Adrenal gland (tissue), 12 donors: ENCODE results near the gene MBNL1. TPM values are rescaled to one million over a fixed set of nuclear protein-coding genes. Genes with fewer than 3 reads are reported as not detected.
A peak's percentile ranks its signal among the peaks of the same experiment; 100 is the strongest.
"Not testable (repeated sequence)": the region's sequence is repeated elsewhere in the genome, so short reads cannot be mapped to it uniquely, and the experiment has no call there.

Source experiments
- DNase-seq, 7 donors: peaks; one replicate each; pipeline ENCODE4 v3.0.0-alpha.2; 2019 to 2020
- H3K27ac ChIP-seq, 5 donors: fragments of 200-600 bp; sonication (generic) in 4 of 5; 1 replicate in 3 of 5; 2 replicates in 2 of 5; pipeline versions ENCODE4 v1.5.1 to v1.8.0; 2016 to 2020; ENCODE audit warnings: mild to moderate bottlenecking in 1 of 5
- H3K27me3 ChIP-seq: fragments of 200-600 bp; 2 replicates; pipeline ENCODE4 v1.8.0; 2021
- H3K36me3 ChIP-seq, 2 donors: fragments of 200-600 bp; replicated peaks in 1 of 2; 1 replicate in 1 of 2; 2 replicates in 1 of 2; pipeline versions ENCODE4 v1.5.1 to v1.8.0; 2018 to 2022
- H3K4me1 ChIP-seq, 2 donors: fragments of 200-600 bp; replicated peaks in 1 of 2; 1 replicate in 1 of 2; 2 replicates in 1 of 2; pipeline versions ENCODE4 v1.5.1 to v1.8.0; 2018 to 2021
- H3K4me3 ChIP-seq, 4 donors: fragments of 200-600 bp; sonication (generic) in 3 of 4; one replicate each; pipeline ENCODE4 v1.5.1; 2016 to 2018
- H3K9me3 ChIP-seq, 3 donors: fragments of 200-600 bp; sonication (generic) in 1 of 3; replicated peaks in 1 of 3; 1 replicate in 2 of 3; 2 replicates in 1 of 3; pipeline versions ENCODE4 v1.5.1 to v1.8.0; 2016 to 2021
- CTCF ChIP-seq, 6 experiments: fragments of 450-650 bp in 4 of 6; fragments of 200-600 bp in 2 of 6; sonication (generic) in 1 of 6; IDR thresholded peaks; 1 replicate in 5 of 6; 2 replicates in 1 of 6; pipeline versions ENCODE4 v1.5.1 to v1.8.0; 2016 to 2021; ENCODE audit warnings: antibody characterized with exemption in 6 of 6, mild to moderate bottlenecking in 2 of 6, moderate library complexity in 1 of 6
- POLR2A ChIP-seq, 2 donors: fragments of 450-650 bp; IDR thresholded peaks; one replicate each; pipeline ENCODE4 v1.6.1; 2017; ENCODE audit warnings: antibody characterized with exemption in 2 of 2, mild to moderate bottlenecking in 2 of 2, moderate library complexity in 1 of 2
- WGBS, 4 donors: extraction: QIAGEN DNeasy Blood & Tissue Kit in 2 of 4; methylation state at CpG; one replicate each; pipeline versions ENCODE4 v1.1.5 to v1.1.7; 2013 to 2017; 5-methylcytosine and 5-hydroxymethylcytosine counted together
- intact Hi-C, 2 donors: fragments of 100-400 bp; cut with DNase I; formaldehyde crosslinking; loops; one replicate each; pipeline versions ENCODE4 v1.14.1 to v1.15.0; 2022 to 2023
- polyA plus RNA-seq, 3 donors: library from polyadenylated mRNA; stranded (reverse); fragments of 200-250 nt in 2 of 3; fragments of 350-450 nt in 1 of 3; fragmentation: Illumina TruSeq in 1 of 3; extraction: RNeasy Lipid Tissue Mini Kit (QIAGEN cat#74804) in 1 of 3; gene quantifications; one replicate each; pipeline ENCODE4 v1.2.3, GENCODE V29; 2013 to 2014
- total RNA-seq, 9 donors: library from RNA; depleted of rRNA in 4 of 9; stranded (reverse); fragments of >200 nt in 4 of 9; fragments of 120-200 nt in 1 of 9; fragmentation: NEBNext Ultra II Directional in 1 of 9; extraction: Animal tissue kit (Norgen Biotek cat#: 25700) in 1 of 9; gene quantifications; one replicate each; pipeline versions ENCODE4 v1.1.0 to v1.2.4, GENCODE V29; 2013 to 2023
- donor health status: healthy with polysubstance abuse.
- donor health status: Bipolar disorder and iron deficiency.
- donor health status: DM: yes; HTN: yes; CAD: no.
- donor health status: DM: no; HTN: no; CAD: no.
- donor health status: DM: no; HTN: no; CAD: no.
- donor health status: DM: yes; HTN: yes; CAD: no.

MBNL1 gene
- total and polyA plus RNA-seq, 12 donors, result 30.6 to 252 (median 122) TPM

- H3K4me1 ChIP-seq, result peaks cover 34 to 60% of the 10 kb centered on the region in 2 donors
- no peaks in the 10 kb centered on the region for H3K36me3 ChIP-seq
- TF ChIP-seq POLR2A (IDR thresholded peaks at IDR 0.05), result no peak
- no peak for TF ChIP-seq CTCF (IDR thresholded peaks at IDR 0.05)
- no peak overlapping the region for H3K4me3 ChIP-seq
- no peak overlapping the region for H3K27ac ChIP-seq
- H3K9me3 ChIP-seq, result no peaks in the 10 kb centered on the region
- H3K27me3 ChIP-seq, result no peaks in the 10 kb centered on the region
- intact Hi-C loops, result no loop called here
- no peak for DNase-seq
These were observed 128.1 kb downstream of the MBNL1 start for GRCh38 chr3:152396867-152397266.

DNA sequence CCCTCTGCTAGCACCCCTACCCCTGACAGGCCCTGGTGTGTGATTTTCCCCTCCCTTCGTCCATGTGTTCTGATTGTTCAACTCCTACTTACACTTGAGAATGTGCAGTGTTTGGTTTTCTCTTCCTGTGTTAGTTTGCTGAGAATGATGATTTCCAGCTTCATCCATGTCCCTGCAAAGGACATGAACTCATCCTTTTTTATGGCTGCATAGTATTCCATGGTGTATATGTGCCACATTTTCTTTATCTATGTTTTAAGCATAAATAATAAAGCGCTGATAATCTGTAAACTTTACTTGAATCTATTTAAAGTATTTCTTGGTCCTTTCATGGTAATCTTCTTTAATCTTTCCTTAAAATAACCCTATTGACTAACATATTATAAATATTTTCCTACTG, 128.6 kb downstream of the MBNL1 start:
- H3K27ac ChIP-seq, H3K4me3 ChIP-seq, intact Hi-C loops, DNase-seq, H3K27me3 ChIP-seq, H3K36me3 ChIP-seq, H3K9me3 ChIP-seq: not testable (repeated sequence)
- H3K4me1 ChIP-seq, result peaks cover 31 to 55% of the 10 kb centered on the region in 2 donors
- WGBS, 4 donors, result 91 to 94% (median 93%) methylated on average over 2 of the region's 2 CpGs

DNA sequence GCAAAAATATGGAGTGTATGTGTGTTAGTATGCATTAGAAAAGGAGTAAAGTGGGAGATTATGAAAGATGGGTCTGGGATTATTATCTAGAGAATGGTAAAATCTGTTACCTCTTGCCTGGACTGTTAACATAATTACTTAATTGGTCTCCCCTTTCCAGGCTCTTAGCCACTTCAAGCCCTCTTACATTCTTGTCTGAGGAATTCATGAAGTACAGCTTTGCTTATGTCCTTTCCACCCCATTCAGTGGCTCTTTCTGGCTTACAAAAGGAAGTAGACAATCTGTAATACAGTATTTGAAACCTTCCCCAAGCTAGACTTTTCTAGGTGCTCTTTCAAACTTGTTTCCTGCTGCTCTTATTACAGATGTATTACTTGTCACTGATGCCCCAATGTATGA, 129.8 kb downstream of the MBNL1 start:
- TF ChIP-seq POLR2A (IDR thresholded peaks at IDR 0.05), result no peak
- TF ChIP-seq CTCF (IDR thresholded peaks at IDR 0.05), result no peak
- H3K27me3 ChIP-seq, result no peaks in the 10 kb centered on the region
- H3K4me3 ChIP-seq, result no peak overlapping the region
- H3K9me3 ChIP-seq, result no peaks in the 10 kb centered on the region
- H3K4me1 ChIP-seq, result peaks cover 36 to 59% of the 10 kb centered on the region in 2 donors
- intact Hi-C loops, result no loop called here
- H3K27ac ChIP-seq, result no peak overlapping the region
- DNase-seq, result no peak
- H3K36me3 ChIP-seq, result no peaks in the 10 kb centered on the region

DNA sequence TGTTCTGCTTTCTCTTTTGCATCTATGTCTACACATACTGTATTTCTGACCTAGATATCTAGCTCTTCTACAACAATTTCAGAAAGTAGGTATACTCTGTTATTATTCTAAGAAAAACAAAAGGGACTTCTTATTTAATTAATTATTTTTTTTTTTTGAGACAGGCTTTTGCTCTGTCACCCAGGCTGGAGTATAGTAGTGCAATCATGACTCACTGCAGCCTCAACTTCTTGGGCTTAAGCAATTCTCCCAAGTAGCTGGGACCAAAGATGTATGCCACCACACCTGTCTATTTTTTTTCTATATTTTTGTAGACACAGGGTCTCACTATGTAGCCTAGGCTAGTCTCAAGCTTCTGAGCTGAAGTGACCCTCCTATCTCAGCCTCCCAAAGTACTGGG, 130.6 kb downstream of the MBNL1 start:
- peaks cover 39 to 67% of the 10 kb centered on the region in 2 donors for H3K4me1 ChIP-seq

More for the DNA sequence above, 130.6 kb downstream of the MBNL1 start:
- Histone ChIP-seq H3K36me3 (no peaks in the 10 kb centered on the region), H3K9me3 (no peaks in the 10 kb centered on the region), H3K27me3 (no peaks in the 10 kb centered on the region), H3K4me3 (no peak overlapping the region), H3K27ac (no peak overlapping the region)
- intact Hi-C loops, result no loop called here
- DNase-seq, result peak in 2 of 7 donors; percentile 20 to 27
- TF ChIP-seq POLR2A (IDR thresholded peaks at IDR 0.05) (no peak), CTCF (IDR thresholded peaks at IDR 0.05) (no peak)
